Body of pancreas (tissue), 4 donors: ENCODE measurements around the gene NLN.

ENCODE experiments used
- CTCF ChIP-seq, 7 experiments: fragments of 450-650 bp in 4 of 7; fragments of 200-600 bp in 3 of 7; sonication (generic) in 3 of 7; IDR thresholded peaks; one replicate each; pipeline ENCODE4 v1.5.1; 2016 to 2019; ENCODE audit warnings: antibody characterized with exemption in 7 of 7
- POLR2A ChIP-seq, 3 donors: fragments of 450-650 bp; IDR thresholded peaks; one replicate each; pipeline ENCODE4 v1.6.1; 2016; ENCODE audit warnings: antibody characterized with exemption in 3 of 3, mild to moderate bottlenecking in 2 of 3

DNA sequence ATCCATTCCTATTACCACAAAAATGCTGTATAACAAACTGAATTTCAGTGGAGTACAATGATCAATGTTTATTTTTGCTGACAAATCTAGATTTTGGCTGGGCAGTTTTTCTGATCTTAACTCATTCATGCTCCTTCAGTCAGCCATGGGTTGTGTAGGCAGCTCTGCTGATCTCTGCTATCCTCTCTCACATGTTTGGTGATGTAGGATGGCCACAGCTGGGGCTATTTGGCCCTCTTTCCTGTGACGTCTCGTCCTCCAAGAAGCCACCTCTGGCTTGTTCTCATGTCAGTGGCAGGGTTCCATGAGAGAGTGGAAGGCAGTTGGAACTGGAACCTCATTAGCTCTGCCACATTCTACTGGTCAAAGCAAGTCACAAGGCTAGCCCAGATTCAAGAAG is 8.9 kb downstream of the NLN start:
- TF ChIP-seq CTCF (IDR thresholded peaks at IDR 0.05) (no peak), POLR2A (IDR thresholded peaks at IDR 0.05) (no peak)
